ENCODE measurements around the gene PRKCI. TPM values are rescaled to one million over a fixed set of nuclear protein-coding genes. Genes with fewer than 3 reads are reported as not detected.

Gene PRKCI
- total and polyA plus RNA-seq, 8 donors, result 3.5 to 14.2 (median 10.3) TPM

DNA sequence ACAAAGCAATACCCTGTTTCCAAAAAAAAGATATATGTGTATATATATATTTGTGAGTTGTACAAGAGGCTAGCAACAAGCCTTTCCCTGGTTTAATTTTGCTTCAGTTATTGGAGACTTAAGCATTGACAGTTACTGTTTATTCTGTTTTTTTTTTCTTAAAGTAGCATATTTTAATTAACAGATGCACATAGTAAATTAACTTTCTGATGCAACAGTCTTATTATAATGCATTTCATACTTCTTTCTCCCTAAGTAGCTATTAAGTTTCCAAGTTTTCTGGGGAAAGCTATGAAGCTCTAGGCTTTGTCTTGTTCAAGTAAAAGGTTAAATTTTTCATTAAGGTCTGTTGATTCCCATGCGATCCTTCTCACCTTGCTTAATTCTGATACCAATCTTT lies 17.9 kb downstream of the PRKCI start:
- ATAC-seq, result no peak
- intact Hi-C loops (cut with DNase I), result no loop called here
- no peak for DNase-seq
- Histone ChIP-seq H3K27me3 (no peaks in the 10 kb centered on the region), H3K27ac (no peak overlapping the region), H3K9me3 (no peaks in the 10 kb centered on the region), H3K4me1 (no peaks in the 10 kb centered on the region), H3K36me3 (peaks cover 0 to 9% (median 0%) of the 10 kb centered on the region in 3 donors), H3K4me3 (no peak overlapping the region)
- TF ChIP-seq, protein P1, sequence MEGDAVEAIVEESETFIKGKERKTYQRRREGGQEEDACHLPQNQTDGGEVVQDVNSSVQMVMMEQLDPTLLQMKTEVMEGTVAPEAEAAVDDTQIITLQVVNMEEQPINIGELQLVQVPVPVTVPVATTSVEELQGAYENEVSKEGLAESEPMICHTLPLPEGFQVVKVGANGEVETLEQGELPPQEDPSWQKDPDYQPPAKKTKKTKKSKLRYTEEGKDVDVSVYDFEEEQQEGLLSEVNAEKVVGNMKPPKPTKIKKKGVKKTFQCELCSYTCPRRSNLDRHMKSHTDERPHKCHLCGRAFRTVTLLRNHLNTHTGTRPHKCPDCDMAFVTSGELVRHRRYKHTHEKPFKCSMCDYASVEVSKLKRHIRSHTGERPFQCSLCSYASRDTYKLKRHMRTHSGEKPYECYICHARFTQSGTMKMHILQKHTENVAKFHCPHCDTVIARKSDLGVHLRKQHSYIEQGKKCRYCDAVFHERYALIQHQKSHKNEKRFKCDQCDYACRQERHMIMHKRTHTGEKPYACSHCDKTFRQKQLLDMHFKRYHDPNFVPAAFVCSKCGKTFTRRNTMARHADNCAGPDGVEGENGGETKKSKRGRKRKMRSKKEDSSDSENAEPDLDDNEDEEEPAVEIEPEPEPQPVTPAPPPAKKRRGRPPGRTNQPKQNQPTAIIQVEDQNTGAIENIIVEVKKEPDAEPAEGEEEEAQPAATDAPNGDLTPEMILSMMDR (IDR thresholded peaks at IDR 0.05), result no peak
- 74 to 86% methylated on average over 1 of the region's 1 CpG for WGBS, 2 donors
- FAIRE-seq, result no peak

DNA sequence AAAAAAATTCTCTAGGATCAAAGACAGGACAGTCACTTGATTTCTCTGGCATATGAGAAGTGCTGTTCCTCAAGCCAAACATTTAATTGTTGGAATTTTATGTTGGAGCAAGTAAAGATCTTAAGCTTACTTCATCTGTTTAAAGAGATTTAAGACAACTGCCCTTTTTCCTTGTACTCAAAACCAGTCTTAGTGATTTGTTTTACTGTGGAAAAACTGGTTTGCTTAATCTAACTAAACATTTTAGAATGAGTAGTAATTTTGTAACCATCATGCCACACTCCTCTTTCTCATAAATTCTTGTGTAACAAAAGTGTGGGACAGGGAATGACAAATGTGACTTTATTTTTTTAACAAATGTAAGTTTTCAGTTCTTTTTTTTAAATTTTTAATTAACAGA lies 18.4 kb downstream of the PRKCI start:
- no peak for DNase-seq

DNA sequence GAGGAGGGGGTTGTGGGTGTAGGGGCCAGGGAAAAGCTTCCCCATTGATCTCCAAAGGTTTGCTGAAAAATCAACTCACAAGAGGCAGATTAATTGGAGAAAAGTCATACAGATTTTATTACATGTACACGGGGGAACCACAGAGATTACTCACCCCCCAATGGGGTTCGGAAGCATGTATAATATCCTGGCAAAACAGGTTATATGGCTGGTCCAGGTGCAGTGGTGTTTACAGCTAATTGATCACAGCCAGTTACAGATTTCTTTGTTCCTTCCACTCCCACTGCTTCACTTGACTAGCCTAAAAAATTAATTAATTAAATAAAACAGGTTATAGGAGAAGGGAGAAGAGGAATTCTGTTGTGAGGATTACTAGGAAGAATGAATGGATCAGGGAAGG lies 22.4 kb downstream of the PRKCI start:
- FAIRE-seq, result no peak
- no peak for ATAC-seq
- H3K27ac ChIP-seq, result no peak overlapping the region
- H3K4me1 ChIP-seq, result no peaks in the 10 kb centered on the region
- H3K9me3 ChIP-seq, result no peaks in the 10 kb centered on the region
- no peaks in the 10 kb centered on the region for H3K27me3 ChIP-seq
- no peaks in the 10 kb centered on the region for H3K36me3 ChIP-seq
- H3K4me3 ChIP-seq, result no peak overlapping the region
- intact Hi-C loops (cut with DNase I), result no loop called here
- TF ChIP-seq, protein P1 (IDR thresholded peaks at IDR 0.05), result no peak
- 53 to 55% methylated on average over 2 of the region's 2 CpGs for WGBS, 2 donors
- no peak for DNase-seq

More for the DNA sequence above, 18.4 kb downstream of the PRKCI start:
- Histone ChIP-seq H3K4me3 (no peak overlapping the region), H3K27me3 (no peaks in the 10 kb centered on the region), H3K4me1 (no peaks in the 10 kb centered on the region), H3K36me3 (peaks cover 0 to 9% (median 0%) of the 10 kb centered on the region in 3 donors), H3K9me3 (no peaks in the 10 kb centered on the region), H3K27ac (no peak overlapping the region)
- intact Hi-C loops (cut with DNase I), result no loop called here
- ATAC-seq (no peak), FAIRE-seq (no peak)
- TF ChIP-seq, protein P1 (IDR thresholded peaks at IDR 0.05), result no peak

DNA sequence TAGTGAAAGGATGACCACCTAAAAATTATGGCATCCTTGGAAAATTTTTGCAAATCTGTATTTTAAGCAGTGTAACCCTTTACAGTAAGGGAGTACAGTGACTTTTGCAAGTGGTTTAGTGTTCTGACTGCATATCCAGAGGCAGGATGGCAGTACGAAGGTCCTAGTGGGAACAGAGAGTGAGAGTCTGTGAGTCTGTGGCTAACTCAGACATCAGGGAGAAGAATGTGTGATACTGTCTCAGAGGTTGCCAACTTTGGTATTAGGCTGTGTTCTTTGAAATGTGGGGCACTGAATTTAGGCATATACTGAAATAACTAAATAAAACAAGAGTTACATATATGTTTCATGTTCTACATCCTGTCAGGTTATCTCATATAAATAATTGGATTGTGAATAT lies 25.7 kb downstream of the PRKCI start:
- no peak for DNase-seq
- Histone ChIP-seq H3K27ac (no peak overlapping the region), H3K4me3 (no peak overlapping the region), H3K4me1 (no peaks in the 10 kb centered on the region), H3K36me3 (no peaks in the 10 kb centered on the region), H3K27me3 (no peaks in the 10 kb centered on the region), H3K9me3 (no peaks in the 10 kb centered on the region)
- ATAC-seq, result no peak
- no peak for FAIRE-seq
- intact Hi-C loops (cut with DNase I), result no loop called here
- TF ChIP-seq, protein P1 (IDR thresholded peaks at IDR 0.05), result no peak
- WGBS, 2 donors, result 96 to 97% methylated on average over 1 of the region's 1 CpG

DNA sequence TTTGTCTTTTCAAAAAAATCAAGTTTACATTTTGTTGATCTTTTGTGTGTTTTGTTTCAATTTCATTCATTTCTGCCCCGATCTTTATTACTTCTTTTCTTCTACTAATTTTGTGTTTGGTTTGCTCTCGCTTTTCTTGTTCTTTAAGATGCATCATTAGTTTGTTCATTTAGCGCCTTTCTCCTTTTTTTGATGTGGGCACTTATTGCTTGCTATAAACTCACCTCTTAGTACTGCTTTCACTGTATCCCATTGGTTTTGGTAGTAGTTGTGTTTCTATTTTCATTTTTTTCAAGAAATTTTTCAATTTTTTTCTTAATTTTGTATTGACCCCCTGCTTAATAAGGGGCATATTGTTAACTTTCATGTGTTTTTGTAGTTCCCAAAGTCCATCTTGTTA lies 34.4 kb downstream of the PRKCI start:
- Histone ChIP-seq H3K4me1 (no peaks in the 10 kb centered on the region), H3K27ac (no peak overlapping the region), H3K27me3 (no peaks in the 10 kb centered on the region), H3K9me3 (no peaks in the 10 kb centered on the region), H3K4me3 (no peak overlapping the region), H3K36me3 (no peaks in the 10 kb centered on the region)
- intact Hi-C loops (cut with DNase I), result no loop called here
- ATAC-seq (no peak), FAIRE-seq (no peak), DNase-seq (no peak)
- 98 to 99% methylated on average over 3 of the region's 3 CpGs for WGBS, 2 donors
- TF ChIP-seq, protein P1 (IDR thresholded peaks at IDR 0.05), result no peak
